Suprapubic skin (tissue), 4 donors: ENCODE results near the gene RAB34. TPM values are rescaled to one million over a fixed set of nuclear protein-coding genes. Genes with fewer than 3 reads are reported as not detected.
A peak's percentile ranks its signal among the peaks of the same experiment; 100 is the strongest.

Source experiments
- DNase-seq, 2 donors: peaks; one replicate each; pipeline ENCODE4 v3.0.0-alpha.2; 2019; ENCODE audit warnings: low spot score in 2 of 2
- H3K27ac ChIP-seq: fragments of 200-600 bp; sonication (generic); one replicate; pipeline ENCODE4 v1.5.1; 2019
- H3K27me3 ChIP-seq: fragments of 200-600 bp; sonication (generic); one replicate; pipeline ENCODE4 v1.5.1; 2019
- H3K36me3 ChIP-seq: fragments of 200-600 bp; sonication (generic); one replicate; pipeline ENCODE4 v1.5.1; 2019
- H3K4me1 ChIP-seq: fragments of 200-600 bp; sonication (generic); one replicate; pipeline ENCODE4 v1.5.1; 2019
- H3K4me3 ChIP-seq: fragments of 200-600 bp; sonication (generic); one replicate; pipeline ENCODE4 v1.5.1; 2019; ENCODE audit warnings: mild to moderate bottlenecking
- H3K9me3 ChIP-seq: fragments of 200-600 bp; sonication (generic); one replicate; pipeline ENCODE4 v1.5.1; 2019
- CTCF ChIP-seq, 2 donors: fragments of 200-600 bp in 1 of 2; fragments of 450-650 bp in 1 of 2; sonication (generic) in 1 of 2; IDR thresholded peaks; one replicate each; pipeline ENCODE4 v1.5.1; 2016 to 2019; ENCODE audit warnings: antibody characterized with exemption in 2 of 2, mild to moderate bottlenecking in 1 of 2, moderate library complexity in 1 of 2
- EP300 ChIP-seq: sonication (generic); formaldehyde crosslinking; IDR thresholded peaks from one replicate; pipeline ENCODE4 v1.6.1; 2017; ENCODE audit warnings: antibody characterized with exemption
- POLR2A ChIP-seq, 2 donors: fragments of 450-650 bp; IDR thresholded peaks; one replicate each; pipeline ENCODE4 v1.6.1; 2017; ENCODE audit warnings: antibody characterized with exemption in 2 of 2, mild to moderate bottlenecking in 2 of 2, moderate library complexity in 2 of 2
- POLR2AphosphoS5 ChIP-seq, 3 donors: sonication (generic); formaldehyde crosslinking; IDR thresholded peaks; one replicate each; pipeline ENCODE4 v1.6.1; 2017; ENCODE audit warnings: antibody characterized with exemption in 3 of 3
- WGBS: methylation state at CpG from one replicate; pipeline ENCODE4 v1.1.5; 2018; 5-methylcytosine and 5-hydroxymethylcytosine counted together
- total RNA-seq, 4 donors: library from RNA; depleted of rRNA; stranded (reverse); fragments of >200 nt; gene quantifications; one replicate each; pipeline ENCODE4 v1.1.0, GENCODE V29; 2016

The RAB34 gene
- total RNA-seq, 4 donors from 2014 or later = 60.7 to 96.1 (median 77.6) TPM

- no peak for DNase-seq
- Histone ChIP-seq H3K27ac (no peak overlapping the region), H3K27me3 (no peaks in the 10 kb centered on the region), H3K4me1 (peaks cover 2% of the 10 kb centered on the region), H3K9me3 (no peaks in the 10 kb centered on the region), H3K4me3 (no peak overlapping the region), H3K36me3 (peaks cover 34% of the 10 kb centered on the region)
- TF ChIP-seq POLR2A (IDR thresholded peaks at IDR 0.05) = no peak
- no peak for TF ChIP-seq CTCF (IDR thresholded peaks at IDR 0.05)
- WGBS = 81% methylated on average over 7 of the region's 7 CpGs
Observed at GRCh38 chr17:28755486-28755885, 37.8 kb upstream of the RAB34 start.

GRCh38 chr17:28751600-28752366 lies 34.1 kb upstream of the RAB34 start:
- H3K27me3 ChIP-seq = no peaks in the 10 kb centered on the region
- no peak for DNase-seq
- H3K4me1 ChIP-seq = peaks cover 32% of the 10 kb centered on the region
- no peaks in the 10 kb centered on the region for H3K9me3 ChIP-seq
- WGBS = 90% methylated on average over 9 of the region's 10 CpGs
- H3K27ac ChIP-seq = no peak overlapping the region
- no peak overlapping the region for H3K4me3 ChIP-seq
- peaks cover 23% of the 10 kb centered on the region for H3K36me3 ChIP-seq
- TF ChIP-seq POLR2A (IDR thresholded peaks at IDR 0.05) (no peak), POLR2AphosphoS5 (IDR thresholded peaks at IDR 0.05) (no peak), CTCF (IDR thresholded peaks at IDR 0.05) (no peak), EP300 (no peak)

GRCh38 chr17:28750178-28751047 lies 32.7 kb upstream of the RAB34 start:
- WGBS = 33% methylated on average over 20 of the region's 20 CpGs
- peak; percentile 95 to 97 for DNase-seq
- H3K36me3 ChIP-seq = peaks cover 23% of the 10 kb centered on the region
- H3K4me3 ChIP-seq = no peak overlapping the region
- H3K27me3 ChIP-seq = no peaks in the 10 kb centered on the region
- H3K27ac ChIP-seq = no peak overlapping the region
- no peak for TF ChIP-seq EP300
- TF ChIP-seq POLR2AphosphoS5 (IDR thresholded peaks at IDR 0.05) = peak in 2 of 3 donors; percentile 64 to 80
- no peak for TF ChIP-seq POLR2A (IDR thresholded peaks at IDR 0.05)
- TF ChIP-seq CTCF (IDR thresholded peaks at IDR 0.05) = peak; percentile 100
- H3K4me1 ChIP-seq = peaks cover 45% of the 10 kb centered on the region
- no peaks in the 10 kb centered on the region for H3K9me3 ChIP-seq

- Histone ChIP-seq H3K27ac (no peak overlapping the region), H3K4me3 (no peak overlapping the region), H3K27me3 (no peaks in the 10 kb centered on the region), H3K4me1 (peaks cover 53% of the 10 kb centered on the region), H3K9me3 (no peaks in the 10 kb centered on the region), H3K36me3 (peaks cover 23% of the 10 kb centered on the region)
- no peak for DNase-seq
- TF ChIP-seq CTCF (IDR thresholded peaks at IDR 0.05) (no peak), POLR2AphosphoS5 (IDR thresholded peaks at IDR 0.05) (no peak), EP300 (no peak), POLR2A (IDR thresholded peaks at IDR 0.05) (no peak)
- WGBS = 57% methylated on average over 10 of the region's 11 CpGs
Observed at GRCh38 chr17:28749516-28750177, 32.0 kb upstream of the RAB34 start.
